ENCODE results near the gene SLCO4A1.

The SLCO4A1 gene

DNA sequence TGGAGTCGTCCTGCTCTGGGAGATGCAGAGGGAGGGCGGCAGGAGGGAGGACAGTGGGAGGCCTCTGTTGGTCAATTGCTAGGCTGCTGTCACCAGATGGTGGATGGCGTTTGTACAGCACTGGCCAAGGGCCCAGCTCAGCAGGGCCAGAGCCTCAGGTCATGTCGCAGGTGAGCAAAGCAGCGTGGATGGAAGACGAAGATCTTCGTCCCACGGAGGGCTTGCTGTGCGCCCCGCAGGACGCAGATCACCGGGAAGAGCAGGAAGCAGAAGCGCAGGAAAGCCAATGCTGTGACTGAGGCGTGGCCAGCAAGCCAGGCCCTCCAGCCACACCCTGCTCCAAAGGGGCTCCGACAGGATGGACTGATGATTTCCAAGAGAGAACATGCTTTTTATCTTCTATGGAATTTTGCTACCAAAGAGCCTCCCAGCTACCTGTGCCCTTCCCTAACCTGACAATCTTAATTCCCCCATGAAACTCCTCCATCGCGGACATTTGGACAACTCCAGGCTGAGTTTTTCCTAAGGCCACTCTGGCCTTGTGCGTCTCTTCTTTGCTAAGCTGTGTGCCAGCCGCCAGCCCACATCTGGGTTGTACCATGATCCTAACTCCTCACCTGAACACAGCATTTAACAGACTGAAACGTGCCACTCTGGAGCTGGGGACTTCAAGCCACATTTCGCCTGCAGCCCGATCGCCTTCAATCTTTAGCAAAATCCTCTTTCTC, 3.5 kb upstream of the SLCO4A1 start:
- peak; percentile 40 for DNase-seq (ENCODE audit: low spot score)

DNA sequence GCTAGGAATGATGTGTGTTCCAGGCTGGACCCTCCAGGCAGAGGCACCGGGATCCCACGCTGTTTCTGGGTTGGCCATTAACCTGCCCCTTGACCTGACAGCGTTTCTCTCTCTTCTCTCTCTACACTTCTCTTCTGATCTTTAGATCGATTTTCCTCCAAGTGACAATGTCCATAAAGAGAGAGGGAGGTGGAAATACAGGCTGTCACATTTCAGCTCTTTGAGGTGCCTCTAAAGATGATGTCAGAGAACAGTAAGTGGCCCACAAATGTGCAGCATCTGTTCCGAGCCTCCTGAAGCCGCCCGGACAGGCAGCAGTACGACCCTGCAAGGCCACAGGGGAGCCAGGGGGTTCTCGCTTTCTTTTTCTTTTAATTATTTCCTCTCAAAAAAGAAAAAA, 2.5 kb upstream of the SLCO4A1 start:
- no peak for DNase-seq (ENCODE audit: low spot score)

DNA sequence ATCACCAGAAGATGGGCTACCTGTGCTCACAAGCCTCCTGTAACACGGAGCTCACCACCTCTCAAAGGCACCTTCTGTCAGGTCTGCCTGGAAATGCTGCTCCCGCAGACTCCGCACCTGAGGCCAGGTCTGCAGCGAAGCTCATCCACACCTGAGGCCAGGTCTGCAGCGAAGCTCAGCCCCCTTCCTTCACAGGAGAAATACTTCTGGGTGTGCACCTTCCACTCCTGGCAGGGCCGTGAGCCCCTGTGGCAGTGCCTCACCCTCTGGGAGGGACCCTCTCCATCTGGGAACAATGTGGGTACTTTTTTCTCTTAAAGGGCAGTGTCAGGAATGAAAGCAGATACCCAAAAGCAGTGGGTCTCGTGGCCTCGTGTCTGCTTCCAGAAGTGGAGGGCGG, 1.4 kb upstream of the SLCO4A1 start:
- DNase-seq (ENCODE audit: low spot score) = no peak

DNA sequence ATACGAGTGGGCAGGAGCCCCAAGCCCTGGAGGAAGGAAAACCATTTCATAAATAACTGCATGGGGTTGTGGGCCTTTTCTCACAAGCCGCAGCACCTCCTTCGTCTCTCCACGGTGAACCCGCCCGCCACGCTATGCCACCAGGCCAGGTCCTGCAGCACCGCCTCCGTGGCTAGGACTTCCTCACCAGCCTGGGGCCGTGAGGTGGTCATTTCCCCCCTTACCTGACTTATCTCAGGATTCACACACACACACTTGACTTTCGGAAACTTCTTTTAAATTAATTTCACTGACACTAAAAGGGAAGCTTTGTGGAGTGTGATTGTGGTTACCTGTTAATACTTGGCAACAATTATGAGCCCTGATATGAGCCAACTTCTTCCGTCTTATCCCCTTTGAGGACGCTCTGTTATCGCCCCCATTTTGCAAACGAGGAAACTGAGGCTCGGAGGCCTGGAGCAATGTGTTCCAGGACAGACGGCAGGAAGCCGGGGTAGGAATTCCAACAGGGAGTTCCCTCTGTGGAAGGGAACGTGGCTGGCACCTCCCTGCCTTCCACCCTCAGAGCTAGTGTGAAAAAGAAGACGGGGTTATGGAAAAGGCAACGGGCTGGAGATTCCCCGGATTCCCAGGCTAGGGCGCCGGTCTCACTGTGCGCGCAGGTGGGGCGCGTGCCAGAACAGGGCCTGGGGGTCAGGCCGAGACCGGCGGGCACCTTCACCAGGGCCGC, 817 bp upstream of the SLCO4A1 start:
- DNase-seq (ENCODE audit: low spot score) = no peak

DNA sequence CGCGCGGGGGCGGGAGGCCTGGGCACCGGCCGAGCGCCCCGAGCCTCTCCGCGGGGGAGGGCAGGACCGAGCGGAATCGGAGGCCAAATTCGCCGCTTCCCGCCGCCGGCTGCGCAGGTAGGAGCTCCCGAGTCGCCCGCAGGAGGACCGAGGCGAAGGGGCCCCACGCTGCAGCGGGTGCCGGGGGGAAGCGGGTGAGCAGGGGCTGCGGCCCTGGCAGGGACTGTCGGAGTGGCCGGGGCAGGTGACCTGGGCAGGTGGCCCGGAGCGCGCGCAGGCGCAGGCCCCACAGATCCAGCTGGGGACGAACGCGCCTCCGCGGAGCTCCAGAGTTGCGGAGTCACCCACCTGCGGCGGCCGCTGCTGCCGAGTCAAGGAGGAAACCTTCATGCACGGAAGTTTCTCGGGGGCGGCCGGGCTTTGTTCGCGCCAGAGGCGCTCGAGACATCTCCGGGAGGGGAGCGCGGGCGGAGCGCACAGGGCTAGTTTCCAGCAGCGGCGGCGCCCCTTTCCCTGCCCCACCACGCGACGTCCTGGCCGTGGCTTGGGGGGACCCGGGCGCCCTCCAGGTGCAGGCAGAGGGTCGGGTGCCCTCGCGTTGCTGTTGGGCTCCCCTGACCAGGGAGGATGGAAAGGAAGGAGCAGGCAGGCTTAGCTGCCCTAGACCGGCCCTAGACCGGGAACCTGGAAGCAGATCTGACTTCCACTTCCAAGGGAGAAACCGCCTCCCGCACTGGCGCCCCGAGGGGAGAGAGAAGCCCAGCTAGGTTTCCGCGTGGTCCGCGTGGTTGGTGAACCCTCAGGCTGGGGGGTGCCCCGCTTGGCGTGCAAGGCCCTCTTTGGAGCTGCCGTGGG, 590 bp downstream of the SLCO4A1 start:
- peak; percentile 37 for DNase-seq (ENCODE audit: low spot score)

DNA sequence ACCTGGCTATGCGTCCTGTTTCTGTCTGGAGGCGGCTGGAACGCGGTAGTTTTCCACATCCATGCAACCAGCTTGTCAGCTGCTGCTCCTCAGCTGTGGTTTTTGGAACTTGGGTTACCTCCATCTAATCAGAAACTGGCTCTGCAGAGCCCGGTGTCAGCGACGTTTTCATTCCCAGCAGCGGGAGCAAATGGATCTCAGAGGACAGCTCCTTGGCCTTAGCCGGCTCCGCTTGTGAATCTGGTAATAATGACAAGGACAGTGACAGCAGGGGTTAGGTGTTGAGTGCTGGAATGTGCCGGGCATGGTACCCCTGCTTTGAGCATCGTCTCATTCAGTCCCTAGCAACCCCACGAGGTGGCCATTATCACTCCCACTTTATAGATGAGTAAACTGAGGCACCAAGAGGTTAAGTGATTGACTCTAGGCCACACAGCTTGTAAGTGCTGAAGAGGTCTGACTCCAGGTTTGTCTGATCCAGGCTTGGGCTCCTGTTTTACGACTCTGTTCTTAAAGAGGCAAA, 1.3 kb downstream of the SLCO4A1 start:
- DNase-seq (ENCODE audit: low spot score) = peak; percentile 38

DNA sequence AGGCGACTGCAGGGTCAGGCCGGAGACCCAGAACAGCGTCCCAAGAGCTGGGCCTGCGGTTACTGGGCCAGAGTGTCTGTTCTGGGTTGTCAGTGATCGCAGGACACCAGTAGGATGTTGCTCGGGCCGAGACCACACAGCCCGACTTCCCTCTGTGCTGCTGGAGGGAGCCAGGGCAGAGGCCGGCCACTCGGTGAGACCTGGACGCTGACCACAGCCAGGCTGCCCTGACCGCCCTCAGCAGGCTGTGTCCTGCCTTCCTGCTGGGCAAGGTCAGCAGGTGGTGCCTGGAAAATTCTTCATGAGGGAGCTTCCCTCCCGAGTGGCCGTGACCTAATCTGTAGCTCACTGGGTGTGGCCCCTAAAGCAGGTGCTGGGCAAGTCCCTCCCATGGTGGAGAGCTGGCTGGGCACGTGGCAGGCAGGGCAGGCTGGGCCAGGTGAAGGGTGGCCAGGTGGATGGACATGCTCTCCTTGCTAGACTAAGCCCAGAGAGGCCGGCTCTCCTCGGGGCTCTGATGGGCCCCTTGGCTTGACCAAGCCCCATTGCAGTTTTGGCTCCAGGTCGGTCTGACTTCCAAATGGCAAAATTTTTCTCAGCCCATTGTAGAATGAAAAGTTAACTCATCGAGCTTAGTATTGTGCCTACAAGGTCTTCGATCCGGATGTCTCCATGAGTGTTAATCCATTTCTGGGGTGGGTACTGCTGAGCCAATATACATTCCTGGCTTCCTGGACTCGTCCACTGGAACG, 1.9 kb downstream of the SLCO4A1 start:
- no peak for DNase-seq (ENCODE audit: low spot score)

DNA sequence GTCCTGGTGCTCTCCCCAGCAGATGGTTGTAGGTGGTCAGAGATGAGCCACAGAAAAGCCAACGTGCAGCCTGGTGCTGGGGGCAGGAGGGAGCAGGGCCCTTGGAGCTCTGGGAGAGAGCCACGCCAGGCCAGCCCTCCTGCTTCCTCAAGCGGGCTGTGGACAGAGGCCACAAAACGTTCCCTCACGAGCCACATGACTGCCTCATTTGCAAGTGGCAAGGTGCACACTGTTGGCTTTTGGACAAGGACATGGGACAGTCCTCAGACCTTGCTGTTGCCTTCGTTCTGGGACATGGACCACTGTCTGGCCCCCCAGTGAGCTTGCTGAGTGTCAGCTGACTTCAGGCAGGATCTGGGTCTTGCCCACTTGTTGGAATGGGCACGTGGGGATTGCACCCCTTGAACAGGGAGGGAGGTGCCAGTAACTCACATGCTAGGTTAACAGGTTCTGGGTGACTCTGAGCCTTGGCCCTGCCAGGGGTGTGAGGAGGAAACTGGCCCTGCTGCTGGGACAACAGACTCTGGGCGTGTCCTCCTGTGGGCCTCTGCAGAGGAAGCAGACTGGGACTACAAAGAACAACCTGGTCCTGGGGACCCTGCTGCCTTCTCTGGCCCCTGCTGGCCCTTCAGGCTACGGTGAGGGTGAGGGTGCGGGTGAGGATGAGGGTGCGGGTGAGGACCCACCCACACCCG, 2.6 kb downstream of the SLCO4A1 start:
- DNase-seq (ENCODE audit: low spot score) = no peak

DNA sequence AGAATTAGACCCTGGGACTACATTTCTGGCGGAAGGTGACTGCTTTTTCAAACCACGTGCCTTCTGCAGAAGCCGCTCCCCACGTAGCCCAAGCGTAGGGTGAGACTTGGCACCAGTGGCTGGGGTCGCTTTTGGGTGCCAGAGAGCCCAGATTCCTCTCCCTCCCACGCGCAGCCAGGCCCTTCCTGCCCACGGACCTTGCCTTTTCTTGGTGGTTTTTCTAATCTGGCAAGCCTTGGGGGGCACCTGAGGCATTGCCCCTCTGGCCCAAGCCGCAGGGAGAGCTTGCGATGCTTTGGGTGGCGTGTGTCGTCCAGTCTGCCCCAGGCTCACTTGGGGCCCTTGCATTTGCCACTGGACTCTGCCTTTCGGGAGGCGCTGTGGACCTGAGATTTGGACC, 3.3 kb downstream of the SLCO4A1 start:
- no peak for DNase-seq (ENCODE audit: low spot score)

DNA sequence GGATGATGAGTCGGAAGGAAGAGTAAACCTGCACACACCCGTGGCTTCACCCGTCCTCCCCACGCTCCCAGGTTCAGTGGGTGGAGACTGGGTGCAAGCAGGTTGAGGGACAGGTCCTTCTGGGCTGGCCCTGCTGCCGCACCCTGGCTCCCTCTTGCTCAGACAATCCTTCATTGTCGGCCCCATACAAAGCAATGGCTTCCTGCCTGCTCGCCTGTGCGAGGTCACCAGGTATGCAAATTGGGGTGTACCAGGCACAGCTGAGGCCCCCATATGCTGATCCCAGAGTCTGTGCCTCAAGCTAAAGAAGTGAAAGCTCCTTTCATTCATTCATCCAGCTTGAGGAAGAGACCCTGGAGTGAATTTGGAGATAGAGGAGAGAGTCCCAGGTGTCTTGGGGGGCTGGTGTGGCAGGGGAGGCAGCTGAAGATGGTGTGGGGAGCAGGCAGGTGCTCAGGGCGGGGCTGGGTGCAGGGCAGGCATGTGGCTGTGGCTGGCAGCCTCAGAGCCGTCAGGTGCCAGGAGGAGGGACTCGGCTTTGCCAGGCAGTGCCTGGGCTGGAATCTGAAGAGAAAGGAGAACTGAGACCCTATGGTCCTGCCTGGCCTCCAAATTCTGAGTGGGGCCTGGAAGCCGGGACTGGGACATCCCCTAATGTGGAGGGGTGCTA, 4.7 kb downstream of the SLCO4A1 start:
- DNase-seq (ENCODE audit: low spot score) = no peak

DNA sequence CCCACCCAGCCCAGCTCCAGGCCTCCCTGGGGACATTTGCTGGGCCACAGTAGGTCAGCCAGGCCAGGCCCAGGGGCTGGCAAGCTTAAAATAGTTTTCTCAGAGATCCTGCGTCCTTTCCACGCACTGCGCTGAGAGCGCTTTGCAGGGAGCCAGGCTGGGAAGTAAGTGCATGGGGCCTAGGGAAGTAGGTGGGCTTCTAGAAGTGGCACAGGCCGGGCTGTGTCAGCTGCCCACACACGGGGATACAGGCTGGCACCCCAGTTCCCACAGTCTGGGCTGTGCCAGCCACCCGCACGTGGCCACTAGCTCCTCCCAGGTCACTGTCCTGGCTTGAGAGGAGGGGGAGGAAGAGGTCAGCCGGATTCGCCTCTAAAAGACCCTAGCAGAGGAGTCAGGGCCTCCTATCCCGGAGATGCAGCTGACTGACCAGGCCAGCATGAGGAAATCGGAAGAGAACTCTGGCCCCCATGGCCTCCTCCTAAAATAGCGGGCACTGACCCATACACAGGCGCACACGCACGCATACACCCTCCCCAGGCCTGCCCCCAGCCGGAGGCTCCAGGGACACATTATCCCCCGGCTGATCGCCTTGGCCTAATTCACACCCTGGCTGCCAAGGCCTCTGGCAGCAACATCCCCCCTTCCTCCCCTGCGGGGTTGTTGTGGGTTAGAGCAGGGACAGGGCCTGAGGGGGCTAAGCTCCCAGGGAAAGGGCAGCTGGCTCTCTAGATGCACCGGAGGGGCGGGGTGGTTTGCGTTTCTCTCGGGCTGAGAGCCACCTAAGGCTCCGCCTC, 5.4 kb downstream of the SLCO4A1 start:
- DNase-seq (ENCODE audit: low spot score) = no peak

DNA sequence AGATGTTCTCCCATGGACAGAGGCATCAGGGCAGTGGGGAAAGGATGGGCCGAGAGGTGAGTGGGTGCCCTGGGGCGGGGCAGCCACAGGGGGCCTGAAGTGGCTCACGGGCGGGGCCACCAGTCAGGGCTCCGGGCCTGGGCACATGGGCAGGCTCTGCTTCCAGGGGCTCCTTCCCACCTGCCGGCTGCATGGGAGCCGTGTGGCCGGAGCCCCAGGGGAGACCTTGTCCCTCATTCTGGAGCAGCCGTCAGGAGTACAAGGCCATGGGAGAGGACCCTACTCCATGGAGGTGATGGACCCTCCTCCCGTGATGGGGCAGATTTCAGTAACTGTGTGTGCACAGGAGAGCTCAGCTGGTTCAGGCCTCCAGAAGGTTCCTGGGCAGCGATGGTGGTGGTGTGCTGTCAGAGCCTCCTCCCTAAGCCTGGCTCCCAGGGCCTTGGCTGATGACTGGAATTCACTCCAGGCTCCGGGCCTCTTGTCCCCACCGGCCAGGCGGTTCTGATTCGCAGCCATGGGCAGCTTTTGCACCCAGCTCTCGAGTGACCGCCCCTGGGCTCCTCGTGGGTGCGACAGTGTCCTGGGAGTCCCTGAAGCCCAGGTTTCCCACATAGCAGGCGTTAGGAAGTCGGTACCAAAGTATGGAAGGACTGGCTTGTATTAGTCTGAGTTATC, 6.2 kb downstream of the SLCO4A1 start:
- DNase-seq (ENCODE audit: low spot score) = no peak

DNA sequence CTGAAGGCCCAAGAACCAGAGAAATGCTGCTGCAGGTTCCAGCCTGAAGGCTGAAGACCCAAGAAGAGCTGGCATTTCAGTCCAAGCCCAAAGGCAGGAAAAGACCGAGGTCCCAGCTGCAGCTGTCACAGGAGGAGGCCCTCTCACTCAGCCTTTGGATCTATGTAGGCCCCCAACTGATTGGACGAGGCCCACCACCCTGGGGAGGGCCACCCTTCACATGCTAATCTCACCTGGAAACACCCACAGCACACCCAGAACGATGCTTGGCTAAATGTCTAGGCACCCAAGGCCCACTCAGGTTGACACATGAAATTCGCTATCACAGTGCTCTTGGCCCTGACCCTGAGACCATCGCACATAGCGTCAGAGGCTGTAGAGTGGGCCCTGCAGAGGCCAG, 6.8 kb downstream of the SLCO4A1 start:
- DNase-seq (ENCODE audit: low spot score) = no peak

DNA sequence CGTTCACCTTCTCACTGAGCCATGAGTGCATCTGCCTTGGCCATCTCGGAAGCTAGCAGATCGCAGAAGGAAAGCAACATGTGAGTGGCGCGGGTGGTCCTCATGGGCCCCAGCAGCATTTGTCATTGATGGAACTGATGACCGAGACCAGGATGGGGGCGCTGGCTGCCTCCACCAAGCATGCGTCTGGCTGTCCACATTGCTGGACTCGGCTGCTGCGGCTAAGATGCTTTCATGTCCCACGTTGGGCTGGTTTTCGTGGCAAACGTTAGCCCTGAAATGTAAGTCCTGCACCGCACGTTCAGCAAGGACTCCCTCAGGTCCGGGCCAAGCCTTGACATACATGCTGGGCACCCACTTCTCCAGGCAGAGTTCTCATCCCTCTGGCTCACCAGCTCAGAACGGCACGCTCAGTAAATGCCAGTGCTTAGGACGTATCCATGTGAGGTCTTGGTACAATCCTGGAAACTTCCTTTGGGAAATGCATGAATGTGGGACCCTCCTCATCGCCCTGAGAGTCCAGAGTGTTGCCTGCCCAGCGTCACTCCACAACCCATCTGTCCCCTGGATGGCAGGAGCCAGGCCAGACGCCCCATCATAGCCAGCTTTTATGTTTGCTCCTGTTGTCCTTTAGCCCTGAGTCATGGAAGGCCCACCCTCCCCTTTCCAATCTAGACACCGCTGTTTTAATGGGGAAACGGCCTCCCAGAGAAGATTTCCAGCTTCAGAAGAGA, 8.4 kb downstream of the SLCO4A1 start:
- DNase-seq (ENCODE audit: low spot score) = no peak

DNA sequence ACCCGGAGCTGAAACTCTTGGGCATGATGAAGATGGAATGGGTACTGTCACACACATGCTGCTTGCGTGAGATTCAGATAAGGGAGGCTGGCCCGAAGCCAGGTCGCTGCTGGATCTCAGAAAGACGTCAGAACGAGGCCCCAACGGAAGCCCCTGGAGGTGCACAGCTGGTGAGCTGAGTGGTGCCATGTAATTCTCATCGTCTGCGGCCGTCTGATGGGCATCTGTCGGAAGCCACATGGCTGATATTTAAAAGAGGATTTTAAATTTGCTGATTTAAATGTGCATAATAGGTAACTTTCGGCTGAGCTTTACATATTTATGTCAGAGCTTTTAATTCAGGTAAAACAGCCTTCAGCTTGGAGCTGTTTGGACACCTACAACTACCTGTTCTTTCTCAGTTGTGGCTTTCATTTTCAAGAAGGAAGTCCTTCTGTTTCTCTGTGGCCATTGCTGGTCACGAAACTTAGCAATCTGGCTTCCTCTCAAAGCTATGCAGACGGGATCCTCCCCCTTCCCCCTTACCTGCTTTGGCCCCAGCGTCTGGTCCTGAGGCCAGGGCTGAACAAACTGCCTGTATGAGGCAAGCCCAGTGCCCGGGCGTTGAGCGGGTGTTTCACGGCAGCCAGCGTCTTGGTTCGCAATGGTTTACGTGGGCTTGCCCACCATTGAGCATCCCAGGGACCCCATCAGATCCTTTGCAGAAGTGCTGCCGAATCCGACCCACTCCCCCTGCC, 9.2 kb downstream of the SLCO4A1 start:
- DNase-seq (ENCODE audit: low spot score) = no peak

DNA sequence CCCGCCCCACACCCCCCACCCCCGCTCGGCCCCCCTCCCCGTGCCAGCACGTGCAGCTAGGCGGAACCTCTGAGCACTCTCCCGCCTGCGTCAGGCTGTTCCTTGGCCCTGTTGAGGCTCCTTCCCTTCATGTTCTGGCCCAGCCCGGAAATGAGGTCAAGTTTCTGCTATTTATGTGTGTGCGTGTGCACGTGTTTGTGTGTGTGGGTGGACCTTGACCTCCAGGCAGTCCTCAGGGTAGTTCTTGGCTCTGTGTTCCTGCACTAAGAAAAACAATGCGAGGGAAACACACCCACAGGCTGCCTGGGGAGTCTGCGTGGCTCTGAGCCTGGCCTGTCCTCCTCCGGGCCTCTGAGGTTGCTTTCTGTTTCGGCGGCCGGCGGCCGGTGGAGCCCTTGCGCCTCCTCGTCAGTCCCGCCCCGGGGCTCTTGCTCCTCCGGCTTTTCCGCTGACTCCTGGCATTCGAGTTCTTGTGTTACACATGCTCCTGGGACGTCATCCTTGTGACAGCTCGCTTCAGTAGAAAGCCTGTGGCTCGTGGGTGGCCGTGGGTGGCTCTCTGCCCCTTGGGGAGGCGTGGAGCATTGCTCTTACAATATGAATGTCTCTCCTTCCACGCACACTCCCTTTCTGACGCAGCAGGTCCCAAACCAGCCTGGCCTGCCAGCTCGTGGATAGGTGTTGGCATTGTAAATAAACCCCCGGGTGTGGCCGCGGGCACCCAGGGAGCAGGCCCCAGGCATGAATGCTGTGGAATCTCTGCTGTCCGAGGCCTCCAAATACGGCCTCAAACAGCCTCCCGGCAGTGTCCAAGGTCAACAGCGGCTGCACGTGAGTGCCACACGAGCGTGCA, 10.0 kb downstream of the SLCO4A1 start:
- peak; percentile 35 for DNase-seq (ENCODE audit: low spot score)

DNA sequence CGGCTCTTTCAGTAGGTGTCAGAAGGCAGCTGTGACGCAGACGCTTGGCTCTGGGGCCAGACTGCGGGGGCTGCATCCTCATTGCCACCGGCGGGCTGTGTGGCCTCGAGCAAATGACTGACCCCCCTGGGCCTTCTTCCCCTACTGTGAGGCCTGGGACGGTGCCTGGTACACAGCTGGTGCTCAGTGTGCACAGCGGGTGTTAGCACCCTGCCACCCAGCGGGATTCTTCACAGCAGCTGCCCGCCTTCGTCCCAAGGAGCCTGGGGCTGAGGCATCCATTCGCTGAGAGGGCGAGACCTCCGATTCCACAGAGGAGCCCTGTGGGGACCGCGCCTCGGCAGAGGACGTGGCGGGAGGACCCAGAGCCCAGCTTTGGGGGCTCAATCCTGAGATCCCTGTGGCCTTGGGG, 10.6 kb downstream of the SLCO4A1 start:
- DNase-seq (ENCODE audit: low spot score) = no peak

Data from cerebellar cortex (tissue), 1 donor.